AG09309 (cell line): ENCODE data around the gene IGFBP2.

Source experiments
- DNase-seq: peaks from one replicate; pipeline ENCODE4 v3.0.0-alpha.2; 2010; ENCODE audit warnings: low read depth
- H3K4me3 ChIP-seq: 2 replicates; pipeline ENCODE4 v1.5.1; 2011; ENCODE audit warnings: mild to moderate bottlenecking, low read depth, low read length, moderate library complexity; ENCODE audit not compliant: control insufficient read depth
- CTCF ChIP-seq: IDR thresholded peaks from 2 replicates; pipeline ENCODE4 v1.5.1; 2011; ENCODE audit warnings: mild to moderate bottlenecking, low read depth, low read length, inconsistent platforms; ENCODE audit not compliant: insufficient read depth, control insufficient read depth; ENCODE audit errors: missing control alignments

IGFBP2 gene

GRCh38 chr2:216621292-216621691, 11.9 kb upstream of the IGFBP2 start:
- H3K4me3 ChIP-seq: no peak overlapping the region
- no peak for DNase-seq
- no peak for TF ChIP-seq CTCF

- TF ChIP-seq CTCF: no peak
Measured at GRCh38 chr2:216622526-216622925, 10.7 kb upstream of the IGFBP2 start.

GRCh38 chr2:216624251-216624650, 9.0 kb upstream of the IGFBP2 start:
- no peak for DNase-seq
- no peak overlapping the region for H3K4me3 ChIP-seq

More at GRCh38 chr2:216622526-216622925, 10.7 kb upstream of the IGFBP2 start:
- no peak overlapping the region for H3K4me3 ChIP-seq
- DNase-seq: no peak

GRCh38 chr2:216626168-216626874, 6.9 kb upstream of the IGFBP2 start:
- TF ChIP-seq CTCF: no peak
- DNase-seq: no peak
- no peak overlapping the region for H3K4me3 ChIP-seq

More at GRCh38 chr2:216624251-216624650, 9.0 kb upstream of the IGFBP2 start:
- TF ChIP-seq CTCF: no peak

GRCh38 chr2:216626875-216627245, 6.4 kb upstream of the IGFBP2 start:
- DNase-seq: no peak
- H3K4me3 ChIP-seq: no peak overlapping the region
- no peak for TF ChIP-seq CTCF

GRCh38 chr2:216629784-216630183, 3.4 kb upstream of the IGFBP2 start:
- H3K4me3 ChIP-seq: no peak overlapping the region
- no peak for DNase-seq
- TF ChIP-seq CTCF: no peak
